Thoracic aorta (tissue), 2 donors: ENCODE results near the gene CLASP2. TPM values are rescaled to one million over a fixed set of nuclear protein-coding genes. Genes with fewer than 3 reads are reported as not detected.
"Not testable (repeated sequence)": the region's sequence is repeated elsewhere in the genome, so short reads cannot be mapped to it uniquely, and the experiment has no call there.

Source experiments
- ATAC-seq: fragments of 150-250 bp; one replicate; pipeline ENCODE4 v1.8.0; 2017; ENCODE audit warnings: low read depth; ENCODE audit not compliant: insufficient number of reproducible peaks, low FRiP score
- DNase-seq: peaks from one replicate; pipeline ENCODE4 v3.0.0-alpha.2; 2020; ENCODE audit warnings: low spot score
- H3K27ac ChIP-seq, 2 donors: fragments of 200-600 bp; sonication (generic); 1 replicate in 1 of 2; 2 replicates in 1 of 2; pipeline ENCODE4 v1.5.1; 2016; ENCODE audit warnings: mild to moderate bottlenecking in 2 of 2, moderate library complexity in 2 of 2
- H3K27me3 ChIP-seq: fragments of 200-600 bp; sonication (generic); replicated peaks from 2 replicates; pipeline ENCODE4 v1.6.0; 2016; ENCODE audit warnings: mild to moderate bottlenecking; ENCODE audit not compliant: insufficient read depth
- H3K36me3 ChIP-seq: fragments of 200-600 bp; sonication (generic); one replicate; pipeline ENCODE4 v1.5.1; 2016
- H3K4me1 ChIP-seq, 2 donors: fragments of 200-600 bp; sonication (generic); 1 replicate in 1 of 2; 2 replicates in 1 of 2; pipeline versions ENCODE4 v1.5.1 to v1.6.0; 2016; ENCODE audit warnings: low read depth in 2 of 2, mild to moderate bottlenecking in 1 of 2; ENCODE audit not compliant: control insufficient read depth in 1 of 2
- H3K4me3 ChIP-seq: fragments of 200-600 bp; sonication (generic); 2 replicates; pipeline ENCODE4 v1.5.1; 2016; ENCODE audit warnings: mild to moderate bottlenecking
- H3K9me3 ChIP-seq: fragments of 200-600 bp; sonication (generic); 2 replicates; pipeline ENCODE4 v1.5.1; 2016
- CTCF ChIP-seq: fragments of 200-600 bp; sonication (generic); IDR thresholded peaks from one replicate; pipeline ENCODE4 v1.5.1; 2019; ENCODE audit warnings: antibody characterized with exemption
- total RNA-seq, 2 donors: library from RNA; depleted of rRNA; stranded (reverse); fragments of >200 nt; gene quantifications; one replicate each; pipeline versions ENCODE4 v1.1.0 to v1.2.3, GENCODE V29; 2016

CLASP2 gene
- total RNA-seq, 2 donors from 2014 or later: 122 to 126 TPM

GRCh38 chr3:33659856-33660434 lies 58.1 kb downstream of the CLASP2 start:
- no peaks in the 10 kb centered on the region for H3K36me3 ChIP-seq
- ATAC-seq: no peak
- no peak for DNase-seq
- peak overlapping the region; percentile 11 to 34 for H3K27ac ChIP-seq
- peaks cover 20 to 30% of the 10 kb centered on the region in 2 donors for H3K4me1 ChIP-seq
- H3K4me3 ChIP-seq: peak overlapping the region; percentile 70
- H3K9me3 ChIP-seq: no peaks in the 10 kb centered on the region
- no peak for TF ChIP-seq CTCF
- no peaks in the 10 kb centered on the region for H3K27me3 ChIP-seq

- peaks cover 20 to 30% of the 10 kb centered on the region in 2 donors for H3K4me1 ChIP-seq
- ATAC-seq (no peak), DNase-seq (no peak)
- no peaks in the 10 kb centered on the region for H3K27me3 ChIP-seq
- no peaks in the 10 kb centered on the region for H3K36me3 ChIP-seq
- peak overlapping the region; percentile 70 for H3K4me3 ChIP-seq
- H3K9me3 ChIP-seq: no peaks in the 10 kb centered on the region
- no peak for TF ChIP-seq CTCF
- H3K27ac ChIP-seq: peak overlapping the region; percentile 11 to 34
These were observed 58.8 kb downstream of the CLASP2 start for GRCh38 chr3:33658991-33659848.

GRCh38 chr3:33658621-33658990 lies 59.4 kb downstream of the CLASP2 start:
- no peak for TF ChIP-seq CTCF
- Histone ChIP-seq H3K4me1 (peaks cover 20 to 30% of the 10 kb centered on the region in 2 donors), H3K9me3 (no peaks in the 10 kb centered on the region), H3K4me3 (peak overlapping the region; percentile 70), H3K27me3 (no peaks in the 10 kb centered on the region), H3K36me3 (no peaks in the 10 kb centered on the region), H3K27ac (peak overlapping the region in 1 of 2 donors; percentile 6)
- ATAC-seq (no peak), DNase-seq (no peak)

GRCh38 chr3:33658039-33658438 lies 60.0 kb downstream of the CLASP2 start:
- TF ChIP-seq CTCF: no peak
- Histone ChIP-seq H3K4me3 (peak overlapping the region; percentile 70), H3K27ac (no peak overlapping the region), H3K4me1 (peaks cover 22 to 32% of the 10 kb centered on the region in 2 donors), H3K9me3 (no peaks in the 10 kb centered on the region), H3K27me3 (no peaks in the 10 kb centered on the region), H3K36me3 (no peaks in the 10 kb centered on the region)
- ATAC-seq: no peak
- no peak for DNase-seq

GRCh38 chr3:33652736-33653135 lies 65.3 kb downstream of the CLASP2 start:
- no peaks in the 10 kb centered on the region for H3K27me3 ChIP-seq

GRCh38 chr3:33651101-33651500 lies 67.0 kb downstream of the CLASP2 start:
- ATAC-seq: not testable (repeated sequence)

More at GRCh38 chr3:33652736-33653135, 65.3 kb downstream of the CLASP2 start:
- H3K9me3 ChIP-seq: no peaks in the 10 kb centered on the region
- no peak for TF ChIP-seq CTCF
- no peak for ATAC-seq
- no peak overlapping the region for H3K27ac ChIP-seq
- DNase-seq: no peak
- H3K36me3 ChIP-seq: no peaks in the 10 kb centered on the region
- peaks cover 18 to 23% of the 10 kb centered on the region in 2 donors for H3K4me1 ChIP-seq
- H3K4me3 ChIP-seq: no peak overlapping the region

More at GRCh38 chr3:33651101-33651500, 67.0 kb downstream of the CLASP2 start:
- DNase-seq, H3K9me3 ChIP-seq, H3K4me3 ChIP-seq, H3K27me3 ChIP-seq, H3K36me3 ChIP-seq, H3K27ac ChIP-seq: not testable (repeated sequence)
- H3K4me1 ChIP-seq: peaks cover 15 to 18% of the 10 kb centered on the region in 2 donors
